NCI-H146 treated with DMSO at 0.1 percent for 48 hours (cell line): ENCODE data around the gene PRR35.

ENCODE experiments used
- DNase-seq: peaks from one replicate; lab custom pipeline; 2025; ENCODE audit not compliant: unreplicated experiment; lab: John Stamatoyannopoulos, UW

PRR35 gene

GRCh38 chr16:578232-578869 lies 18.2 kb downstream of the PRR35 start:
- no peak for DNase-seq

GRCh38 chr16:578870-579405 lies 18.7 kb downstream of the PRR35 start:
- DNase-seq: no peak

- no peak for DNase-seq
Observed at GRCh38 chr16:580141-580945, 20.1 kb downstream of the PRR35 start.

GRCh38 chr16:580946-581498 lies 20.8 kb downstream of the PRR35 start:
- no peak for DNase-seq

GRCh38 chr16:582218-582613 lies 22.0 kb downstream of the PRR35 start:
- no peak for DNase-seq

GRCh38 chr16:582614-583331 lies 22.6 kb downstream of the PRR35 start:
- no peak for DNase-seq

- DNase-seq: no peak
Observed at GRCh38 chr16:583470-583814, 23.2 kb downstream of the PRR35 start.

GRCh38 chr16:583815-584591 lies 23.8 kb downstream of the PRR35 start:
- no peak for DNase-seq

- peak; percentile 22 for DNase-seq
Observed at GRCh38 chr16:585351-585750, 25.2 kb downstream of the PRR35 start.

- no peak for DNase-seq
Observed at GRCh38 chr16:586047-586644, 26.0 kb downstream of the PRR35 start.

- DNase-seq: no peak
Observed at GRCh38 chr16:586645-587590, 26.7 kb downstream of the PRR35 start.

GRCh38 chr16:588639-588888 lies 28.4 kb downstream of the PRR35 start:
- peak; percentile 19 for DNase-seq

- peak; percentile 96 for DNase-seq
Observed at GRCh38 chr16:588889-589657, 28.9 kb downstream of the PRR35 start.

- DNase-seq: peak; percentile 97
Observed at GRCh38 chr16:589658-590187, 29.5 kb downstream of the PRR35 start, which contains the start of gene RAB40C. Gene RAB40C (plus strand): TSS chr16:590066. CDS start chr16:590292, 226 bp downstream.

GRCh38 chr16:590188-590814 lies 30.1 kb downstream of the PRR35 start:
- DNase-seq: no peak

- no peak for DNase-seq
Observed at GRCh38 chr16:590815-591200, 30.6 kb downstream of the PRR35 start.

GRCh38 chr16:591231-591630 lies 31.0 kb downstream of the PRR35 start:
- no peak for DNase-seq
